Measurements from ENCODE around the gene HOXB13. TPM values are rescaled to one million over a fixed set of nuclear protein-coding genes. Genes with fewer than 3 reads are reported as not detected.

The HOXB13 gene
- total and polyA plus RNA-seq, 2 experiments from 2014 or later, result not detected

DNA sequence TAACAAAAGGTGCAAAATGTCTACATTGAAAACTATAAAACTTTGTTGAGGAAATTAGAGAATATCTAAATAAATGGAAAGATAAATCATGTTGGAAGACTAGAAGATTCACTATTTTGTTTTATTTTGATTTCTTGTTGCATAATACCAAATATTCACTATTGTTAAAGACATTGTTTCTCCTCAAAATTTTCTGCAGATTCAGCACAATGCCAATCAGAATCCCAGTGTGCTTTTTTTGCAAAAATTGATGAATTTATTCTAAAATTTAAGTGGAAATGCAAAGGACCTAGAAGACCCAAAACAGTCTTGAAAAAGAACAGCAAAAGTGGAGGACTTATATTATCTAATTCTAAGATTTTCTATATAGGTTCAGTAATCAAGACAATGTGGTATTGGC is 48.1 kb upstream of the HOXB13 start:
- H3K27me3 Mint-ChIP-seq (ENCODE audit: insufficient read depth, low read depth, poor library complexity), result peaks cover 4% of the 10 kb centered on the region
- no peaks in the 10 kb centered on the region for H3K4me1 Mint-ChIP-seq

More for the DNA sequence above, 48.1 kb upstream of the HOXB13 start:
- no peaks in the 10 kb centered on the region for H3K4me1 ChIP-seq (ENCODE audit: insufficient read depth)
- Mint-ChIP-seq H3K9me3 (peaks cover 4% of the 10 kb centered on the region; the same call in 1 of the 3 replicates), H3K36me3 (ENCODE audit: low read depth) (no peaks in the 10 kb centered on the region), H3K27ac (no peak overlapping the region), H3K4me3 (no peak overlapping the region)
- no peak overlapping the region for H2AFZ ChIP-seq
- H3K4me3 ChIP-seq, result no peak overlapping the region
- no peaks in the 10 kb centered on the region for H4K20me1 ChIP-seq (replicated peaks; ENCODE audit: insufficient read depth)
- H3K27ac ChIP-seq (ENCODE audit: low read depth), result no peak overlapping the region
- no peak overlapping the region for H3K4me2 ChIP-seq
- H3K9me2 ChIP-seq (ENCODE audit: insufficient read depth), result no peaks in the 10 kb centered on the region
- H3K79me2 ChIP-seq (replicated peaks; ENCODE audit: insufficient read depth), result no peaks in the 10 kb centered on the region
- H3K36me3 ChIP-seq (ENCODE audit: insufficient read depth), result no peaks in the 10 kb centered on the region
- no peak for TF ChIP-seq ZNF331 (CRISPR knock-in tag; IDR thresholded peaks at IDR 0.05; ENCODE audit: low read depth)
- no peak for TF ChIP-seq JUNB (IDR thresholded peaks at IDR 0.05; ENCODE audit: unreplicated experiment)
- TF ChIP-seq ZNF462 (CRISPR knock-in tag; IDR thresholded peaks at IDR 0.05), result no peak
- TF ChIP-seq, protein P1, sequence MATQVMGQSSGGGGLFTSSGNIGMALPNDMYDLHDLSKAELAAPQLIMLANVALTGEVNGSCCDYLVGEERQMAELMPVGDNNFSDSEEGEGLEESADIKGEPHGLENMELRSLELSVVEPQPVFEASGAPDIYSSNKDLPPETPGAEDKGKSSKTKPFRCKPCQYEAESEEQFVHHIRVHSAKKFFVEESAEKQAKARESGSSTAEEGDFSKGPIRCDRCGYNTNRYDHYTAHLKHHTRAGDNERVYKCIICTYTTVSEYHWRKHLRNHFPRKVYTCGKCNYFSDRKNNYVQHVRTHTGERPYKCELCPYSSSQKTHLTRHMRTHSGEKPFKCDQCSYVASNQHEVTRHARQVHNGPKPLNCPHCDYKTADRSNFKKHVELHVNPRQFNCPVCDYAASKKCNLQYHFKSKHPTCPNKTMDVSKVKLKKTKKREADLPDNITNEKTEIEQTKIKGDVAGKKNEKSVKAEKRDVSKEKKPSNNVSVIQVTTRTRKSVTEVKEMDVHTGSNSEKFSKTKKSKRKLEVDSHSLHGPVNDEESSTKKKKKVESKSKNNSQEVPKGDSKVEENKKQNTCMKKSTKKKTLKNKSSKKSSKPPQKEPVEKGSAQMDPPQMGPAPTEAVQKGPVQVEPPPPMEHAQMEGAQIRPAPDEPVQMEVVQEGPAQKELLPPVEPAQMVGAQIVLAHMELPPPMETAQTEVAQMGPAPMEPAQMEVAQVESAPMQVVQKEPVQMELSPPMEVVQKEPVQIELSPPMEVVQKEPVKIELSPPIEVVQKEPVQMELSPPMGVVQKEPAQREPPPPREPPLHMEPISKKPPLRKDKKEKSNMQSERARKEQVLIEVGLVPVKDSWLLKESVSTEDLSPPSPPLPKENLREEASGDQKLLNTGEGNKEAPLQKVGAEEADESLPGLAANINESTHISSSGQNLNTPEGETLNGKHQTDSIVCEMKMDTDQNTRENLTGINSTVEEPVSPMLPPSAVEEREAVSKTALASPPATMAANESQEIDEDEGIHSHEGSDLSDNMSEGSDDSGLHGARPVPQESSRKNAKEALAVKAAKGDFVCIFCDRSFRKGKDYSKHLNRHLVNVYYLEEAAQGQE (IDR thresholded peaks at IDR 0.05; ENCODE audit: unreplicated experiment), result no peak
- no peak for TF ChIP-seq NANOG (IDR thresholded peaks at IDR 0.05; ENCODE audit: borderline replicate concordance)
- no peak for TF ChIP-seq EZH2 (IDR thresholded peaks at IDR 0.05; ENCODE audit: low read depth, unreplicated experiment)
- no peak for TF ChIP-seq POLR2AphosphoS5 (IDR thresholded peaks at IDR 0.05; ENCODE audit: low read depth)
- no peak for TF ChIP-seq ZNF114 (CRISPR knock-in tag; IDR thresholded peaks at IDR 0.05)
- TF ChIP-seq EZH2phosphoT487 (IDR thresholded peaks at IDR 0.05; ENCODE audit: unreplicated experiment), result no peak
- no peak for ATAC-seq
- peaks cover 4% of the 10 kb centered on the region; the same call in 1 of the 2 replicates for H3K27me3 ChIP-seq (ENCODE audit: insufficient read depth)
- no peak for DNase-seq (ENCODE audit: low spot score)
- H3F3A ChIP-seq (replicated peaks; ENCODE audit: low read depth), result no peaks in the 10 kb centered on the region

Data from GM23338 (cell line).